ENCODE results near the gene P2RY11.

DNA sequence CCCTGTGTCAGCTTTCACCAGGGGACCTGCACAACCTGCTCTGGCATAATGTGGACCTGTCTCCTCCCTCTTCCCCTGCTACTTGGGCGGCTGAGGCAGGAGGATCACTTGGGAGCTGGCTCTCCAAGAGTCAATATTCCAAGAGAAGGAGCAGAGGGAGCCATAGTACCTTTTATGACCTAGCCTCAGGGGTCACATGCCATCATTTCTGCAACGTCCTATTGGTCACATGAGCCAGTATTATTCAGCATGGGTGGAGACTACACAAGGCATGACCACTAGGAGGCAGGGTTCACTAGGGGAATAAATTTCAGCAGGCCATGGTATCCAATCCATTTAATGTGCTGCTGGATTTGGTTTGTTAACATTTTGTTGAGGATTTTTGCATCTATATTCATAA, 37.3 kb upstream of the P2RY11 start:
- no peak for TF ChIP-seq TARDBP (IDR thresholded peaks at IDR 0.05)
- TF ChIP-seq FOXK2 (IDR thresholded peaks at IDR 0.05) = no peak
- TF ChIP-seq NFRKB (IDR thresholded peaks at IDR 0.05) = no peak
- TF ChIP-seq PKNOX1 (IDR thresholded peaks at IDR 0.05) = no peak
- no peak for TF ChIP-seq HDGF (IDR thresholded peaks at IDR 0.05; ENCODE audit: borderline replicate concordance)
- TF ChIP-seq BHLHE40 (IDR thresholded peaks at IDR 0.05; ENCODE audit: borderline replicate concordance) = no peak
- TF ChIP-seq FOXM1 (IDR thresholded peaks at IDR 0.05; ENCODE audit: borderline replicate concordance) = no peak

Measured in HEK293T (cell line).